MCF 10A (cell line): ENCODE results near the gene LGALS1. TPM values are rescaled to one million over a fixed set of nuclear protein-coding genes. Genes with fewer than 3 reads are reported as not detected.

ENCODE experiments used
- BruUV-seq: library from RNA; stranded (reverse); fragments of 400-500 nt; replicated peaks from 2 replicates; lab custom pipeline; 2021; lab: Mats Ljungman, UMichigan
- CTCF ChIA-PET: fragments of 300-600 bp; sonication (Branson Sonifier 250); formaldehyde crosslinking; extraction: SDS; loops from one replicate; lab custom pipeline; 2021; ENCODE audit warnings: antibody characterized with exemption, inconsistent platforms; lab: Yijun Ruan, JAX
- POLR2A ChIA-PET: fragments of 300-600, 350-650 bp; sonication (Branson Sonifier 250); formaldehyde crosslinking; extraction: SDS; loops from one replicate; lab custom pipeline; 2020; ENCODE audit warnings: antibody characterized with exemption, inconsistent platforms; lab: Yijun Ruan, JAX
- DNase-seq: peaks from one replicate; pipeline ENCODE4 v3.0.0-alpha.2; 2018; ENCODE audit not compliant: unreplicated experiment
- H3K27ac Mint-ChIP-seq: one replicate; pipeline ENCODE4 v1.8.0; 2022; ENCODE audit warnings: mild to moderate bottlenecking, low read depth, mixed read lengths; ENCODE audit not compliant: unreplicated experiment
- H3K27me3 Mint-ChIP-seq: one replicate; pipeline ENCODE4 v1.8.0; 2022; ENCODE audit warnings: mixed read lengths; ENCODE audit not compliant: insufficient read depth, unreplicated experiment
- H3K36me3 Mint-ChIP-seq: one replicate; pipeline ENCODE4 v1.8.0; 2022; ENCODE audit warnings: mild to moderate bottlenecking, moderate library complexity, mixed read lengths; ENCODE audit not compliant: insufficient read depth, unreplicated experiment
- H3K4me1 Mint-ChIP-seq: one replicate; pipeline ENCODE4 v1.8.0; 2022; ENCODE audit warnings: mixed read lengths; ENCODE audit not compliant: insufficient read depth, unreplicated experiment
- H3K4me3 Mint-ChIP-seq: one replicate; pipeline ENCODE4 v1.8.0; 2022; ENCODE audit warnings: mild to moderate bottlenecking, moderate library complexity, mixed read lengths; ENCODE audit not compliant: unreplicated experiment
- H3K9me3 Mint-ChIP-seq: one replicate; pipeline ENCODE4 v1.8.0; 2022; ENCODE audit warnings: mixed read lengths; ENCODE audit not compliant: unreplicated experiment
- CTCF ChIP-seq: fragments of 200-600 bp; IDR thresholded peaks from one replicate; pipeline ENCODE4 v1.8.0; 2022; ENCODE audit warnings: antibody characterized with exemption, mild to moderate bottlenecking; ENCODE audit not compliant: unreplicated experiment
- intact Hi-C: fragments of 100-400 bp; cut with micrococcal nuclease; formaldehyde crosslinking; loops from 2 replicates; pipeline ENCODE4 v1.14.1; 2022
- total RNA-seq: library from RNA; stranded (reverse); gene quantifications from 2 replicates; pipeline ENCODE4 v1.2.3, GENCODE V29; 2022

Gene LGALS1
- total RNA-seq, 1 experiment from 2014 or later = 1,635 TPM

GRCh38 chr22:37680191-37680851, 4.9 kb downstream of the LGALS1 start:
- CTCF ChIA-PET = interaction anchor here (0.6 to 9.1 kb wide), 9 partner anchors 8 to 71 kb away, joined by 3 to 113 read pairs (median 3); partner anchors contain the start of gene PDXP
- Mint-ChIP-seq H3K27ac (no peak overlapping the region), H3K4me1 (peaks cover 25% of the 10 kb centered on the region), H3K36me3 (peaks cover 32% of the 10 kb centered on the region), H3K27me3 (no peaks in the 10 kb centered on the region), H3K9me3 (no peaks in the 10 kb centered on the region), H3K4me3 (no peak overlapping the region)
- no peak for TF ChIP-seq CTCF
- POLR2A ChIA-PET = interaction anchor here (0.6 to 1.6 kb wide), 5 partner anchors 15 to 37 kb away, joined by 3 to 14 read pairs (median 3); partner anchors contain the start of gene PDXP
- no TSS peak for BruUV-seq
- DNase-seq = no peak
- intact Hi-C loops = loop anchor here (2.0 kb wide), 1 partner anchor 112 kb away; no protein-coding TSS in a partner anchor

DNA sequence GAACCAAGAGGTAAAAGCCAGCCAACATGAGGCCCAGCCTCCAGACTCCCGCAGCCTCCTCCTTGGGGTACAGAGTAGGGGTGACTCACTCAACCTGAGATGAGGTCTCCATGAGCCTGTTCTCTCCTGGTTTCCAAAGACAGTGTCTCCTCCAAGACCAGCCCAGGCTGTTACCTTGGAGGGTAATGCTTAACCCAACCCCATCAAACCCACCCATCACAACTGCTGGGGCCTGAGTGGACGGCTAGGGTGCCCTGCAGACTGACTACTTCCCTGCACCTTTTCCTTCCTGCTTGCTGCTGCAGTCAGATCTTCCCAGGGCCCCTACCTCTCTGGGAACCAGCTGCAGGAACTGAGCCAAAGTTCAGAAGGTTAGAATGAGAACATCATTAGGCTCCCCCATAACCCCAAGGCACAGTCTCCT, 5.6 kb downstream of the LGALS1 start:
- Mint-ChIP-seq H3K27me3 (no peaks in the 10 kb centered on the region), H3K36me3 (peaks cover 31% of the 10 kb centered on the region), H3K9me3 (no peaks in the 10 kb centered on the region), H3K4me3 (no peak overlapping the region), H3K27ac (no peak overlapping the region), H3K4me1 (peaks cover 25% of the 10 kb centered on the region)
- intact Hi-C loops = loop anchor here (1.0 to 2.0 kb wide), 3 partner anchors 38 to 112 kb away; no protein-coding TSS in a partner anchor
- TF ChIP-seq CTCF = no peak
- ChIA-PET CTCF (interaction anchor here (0.6 to 9.1 kb wide), 14 partner anchors 9 to 95 kb away, joined by 3 to 113 read pairs (median 3); partner anchors contain the start of gene PDXP), POLR2A (interaction anchor here (0.6 to 1.6 kb wide), 5 partner anchors 15 to 95 kb away, joined by 3 to 14 read pairs (median 4); partner anchors contain the start of gene PDXP)
- DNase-seq = peak; percentile 36
- BruUV-seq = no TSS peak

- DNase-seq = peak; percentile 88
- POLR2A ChIA-PET = interaction anchor here (0.7 to 1.6 kb wide), 6 partner anchors 14 to 94 kb away, joined by 3 to 14 read pairs (median 4); partner anchors contain the start of gene PDXP
- CTCF ChIA-PET = interaction anchor here (0.6 to 9.1 kb wide), 17 partner anchors 10 to 107 kb away, joined by 3 to 113 read pairs (median 3); partner anchors contain the start of gene PDXP
These were observed 6.2 kb downstream of the LGALS1 start for GRCh38 chr22:37681556-37682049.

More at GRCh38 chr22:37681556-37682049, 6.2 kb downstream of the LGALS1 start:
- intact Hi-C loops = loop anchor here (1.0 to 2.0 kb wide), 3 partner anchors 38 to 111 kb away; no protein-coding TSS in a partner anchor
- TF ChIP-seq CTCF = peak; percentile 91
- H3K4me3 Mint-ChIP-seq = no peak overlapping the region
- peaks cover 22% of the 10 kb centered on the region for H3K4me1 Mint-ChIP-seq
- peaks cover 31% of the 10 kb centered on the region for H3K36me3 Mint-ChIP-seq
- no peak overlapping the region for H3K27ac Mint-ChIP-seq
- no peaks in the 10 kb centered on the region for H3K9me3 Mint-ChIP-seq
- no peaks in the 10 kb centered on the region for H3K27me3 Mint-ChIP-seq
- no TSS peak for BruUV-seq
